Stimulated activated CD8-positive, alpha-beta memory T cell treated with anti-CD3 and anti-CD28 coated beads, Interleukin-12 subunit alpha, Interleukin-12 subunit beta, amount 100 ng/mL, for 24 hours (primary cell): ENCODE measurements around the gene AMOTL2.

Experiments used
- DNase-seq: peaks from one replicate; pipeline ENCODE4 v3.0.0-alpha.2; 2020; ENCODE audit errors: extremely low read depth

AMOTL2 gene

GRCh38 chr3:134378818-134379217 is 4.6 kb upstream of the AMOTL2 start:
- DNase-seq, result no peak

GRCh38 chr3:134378384-134378783 is 4.1 kb upstream of the AMOTL2 start:
- DNase-seq, result no peak

GRCh38 chr3:134377896-134378295 is 3.6 kb upstream of the AMOTL2 start:
- no peak for DNase-seq

- DNase-seq, result no peak
Measured at GRCh38 chr3:134376786-134377426, 2.7 kb upstream of the AMOTL2 start.

GRCh38 chr3:134376385-134376765 is 2.1 kb upstream of the AMOTL2 start:
- no peak for DNase-seq

- no peak for DNase-seq
Measured at GRCh38 chr3:134375582-134376384, 1.5 kb upstream of the AMOTL2 start.

- no peak for DNase-seq
Measured at GRCh38 chr3:134374791-134375581, 739 bp upstream of the AMOTL2 start.

- DNase-seq, result no peak
Measured at GRCh38 chr3:134373271-134374104, 759 bp downstream of the AMOTL2 start.

GRCh38 chr3:134372396-134373270 is 1.6 kb downstream of the AMOTL2 start:
- no peak for DNase-seq

GRCh38 chr3:134371542-134372324 is 2.5 kb downstream of the AMOTL2 start:
- DNase-seq, result no peak

- no peak for DNase-seq
Measured at GRCh38 chr3:134370611-134371531, 3.4 kb downstream of the AMOTL2 start.

GRCh38 chr3:134369861-134370596 is 4.2 kb downstream of the AMOTL2 start:
- DNase-seq, result no peak

- DNase-seq, result no peak
Measured at GRCh38 chr3:134369231-134369741, 5.0 kb downstream of the AMOTL2 start.

- no peak for DNase-seq
Measured at GRCh38 chr3:134368751-134369105, 5.5 kb downstream of the AMOTL2 start.

- DNase-seq, result no peak
Measured at GRCh38 chr3:134367869-134368750, 6.1 kb downstream of the AMOTL2 start.

GRCh38 chr3:134366928-134367811 is 7.1 kb downstream of the AMOTL2 start:
- no peak for DNase-seq
